Bronchial epithelial cell (primary cell): ENCODE data around the gene BCL11B. TPM values are rescaled to one million over a fixed set of nuclear protein-coding genes. Genes with fewer than 3 reads are reported as not detected.
A peak's percentile ranks its signal among the peaks of the same experiment; 100 is the strongest.

ENCODE experiments used
- DNase-seq: peaks from one replicate; pipeline ENCODE4 v3.0.0-alpha.2; 2010; ENCODE audit warnings: low read depth
- FAIRE-seq: peaks from 2 replicates; lab custom pipeline; 2011; peaks lifted over from hg19 to GRCh38; lab: Jason Lieb, UNC
- H3K27me3 ChIP-seq: 2 replicates; pipeline ENCODE4 v1.5.1; 2011; ENCODE audit warnings: low read length; ENCODE audit not compliant: control insufficient read depth, insufficient read depth
- H3K36me3 ChIP-seq: 2 replicates; pipeline ENCODE4 v1.5.1; 2011; ENCODE audit warnings: low read length; ENCODE audit not compliant: control insufficient read depth, insufficient read depth
- H3K4me3 ChIP-seq: 2 replicates; pipeline ENCODE4 v1.5.1; 2011; ENCODE audit warnings: mild to moderate bottlenecking, low read depth, low read length, control low read depth
- CTCF ChIP-seq: IDR thresholded peaks from 2 replicates; pipeline ENCODE4 v1.5.1; 2011; ENCODE audit warnings: mild to moderate bottlenecking, moderate library complexity, low read length, control low read depth, inconsistent platforms; ENCODE audit not compliant: insufficient read depth, severe bottlenecking
- total RNA-seq: library from RNA; depleted of rRNA; stranded (reverse); fragments of >200 nt; gene quantifications from 2 replicates; pipeline ENCODE4 v1.2.1, GENCODE V29; 2014

BCL11B gene
- total RNA-seq, 1 donor from 2014 or later = 5.3 TPM

DNA sequence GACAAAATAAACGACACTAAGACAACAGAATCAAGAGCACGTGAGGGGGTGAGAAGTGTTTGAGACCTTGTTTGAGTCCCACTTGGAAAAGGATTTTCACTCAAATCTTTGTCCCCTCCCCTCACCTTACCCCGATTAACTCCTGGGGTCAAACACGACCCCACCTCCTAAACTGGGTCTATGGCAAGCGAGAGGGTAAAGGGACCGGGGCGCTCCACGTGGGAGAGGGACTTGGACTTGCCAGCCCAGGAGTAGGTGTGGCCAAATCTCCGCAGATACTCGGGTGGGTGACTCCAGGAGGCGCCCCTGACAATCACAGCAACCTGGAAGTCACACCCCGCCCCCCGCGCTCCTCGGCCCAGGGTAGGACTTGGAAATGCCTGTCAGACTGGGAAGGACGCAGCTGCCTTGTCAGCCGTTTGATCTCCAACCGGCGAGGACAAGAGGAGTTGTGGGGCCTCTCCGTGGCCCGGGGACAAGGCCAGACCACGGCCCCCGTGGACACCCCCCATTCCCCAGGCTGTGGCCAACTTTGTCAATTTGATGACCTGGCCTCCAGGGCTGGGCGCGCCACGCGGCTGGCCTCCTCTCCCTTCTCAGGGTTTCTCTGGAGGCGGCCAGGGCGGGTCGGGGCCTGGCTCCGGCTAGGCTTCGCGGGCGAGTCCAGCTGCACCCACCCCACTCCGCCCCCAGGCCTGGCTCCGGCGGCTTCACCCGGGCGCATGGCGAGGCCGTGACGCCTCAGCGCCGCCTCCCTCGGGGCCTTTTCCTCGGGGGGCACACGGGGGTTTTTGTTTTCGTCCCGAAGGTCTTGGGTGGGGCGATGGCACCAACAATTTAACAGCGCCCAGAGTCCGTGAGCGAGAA is 1.1 kb upstream of the BCL11B start:
- TF ChIP-seq CTCF = no peak
- no peaks in the 10 kb centered on the region for H3K36me3 ChIP-seq
- no peaks in the 10 kb centered on the region for H3K27me3 ChIP-seq
- peak; percentile 35 for DNase-seq
- peak overlapping the region; percentile 72 for H3K4me3 ChIP-seq
- FAIRE-seq = no peak

- TF ChIP-seq CTCF = no peak
- Histone ChIP-seq H3K36me3 (no peaks in the 10 kb centered on the region), H3K27me3 (no peaks in the 10 kb centered on the region), H3K4me3 (peak overlapping the region; percentile 72)
- no peak for FAIRE-seq
- DNase-seq = peak; percentile 22
Measured at GRCh38 chr14:99272632-99272898, 568 bp upstream of the BCL11B start.

DNA sequence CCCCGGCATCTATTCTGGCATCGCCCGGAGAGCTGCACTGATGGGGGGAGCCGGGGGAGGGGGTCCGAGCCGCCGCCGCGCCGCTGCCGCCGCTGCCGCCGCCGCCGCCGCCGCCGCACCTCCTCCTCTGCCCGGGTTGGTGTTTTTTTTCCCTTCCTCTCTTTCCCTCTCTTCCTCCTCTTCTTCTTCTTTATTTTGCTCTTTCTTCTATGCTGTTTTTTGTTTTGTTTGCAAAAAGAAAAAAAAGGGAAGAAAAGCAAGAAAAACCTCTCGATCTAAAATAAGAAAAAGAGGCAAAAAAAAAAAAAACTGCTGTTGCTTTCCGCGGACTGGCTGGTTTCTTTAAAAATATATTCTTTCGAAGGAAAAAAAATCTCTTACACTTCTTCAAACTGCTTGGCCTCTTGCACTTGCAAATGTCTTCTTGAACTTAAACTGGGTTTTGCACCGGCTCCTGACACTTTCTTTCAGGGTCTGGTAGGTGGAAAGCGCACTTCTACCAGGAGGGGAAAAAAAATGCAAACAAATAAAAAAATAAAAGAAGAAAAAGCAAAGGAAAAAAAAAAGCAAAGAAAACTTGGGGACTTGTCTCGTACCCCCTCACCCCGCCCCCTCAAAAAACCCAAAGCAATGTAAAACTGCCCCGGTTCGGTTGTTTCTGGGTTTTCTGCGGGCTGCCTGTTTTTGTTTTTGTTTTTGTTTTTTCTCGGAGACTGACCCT is 616 bp downstream of the BCL11B start:
- no peak for DNase-seq
- no peak for TF ChIP-seq CTCF
- no peak for FAIRE-seq
- peak overlapping the region; percentile 72 for H3K4me3 ChIP-seq
- H3K27me3 ChIP-seq = no peaks in the 10 kb centered on the region
- H3K36me3 ChIP-seq = no peaks in the 10 kb centered on the region

GRCh38 chr14:99270458-99271220 is 1.4 kb downstream of the BCL11B start:
- peak overlapping the region; percentile 72 for H3K4me3 ChIP-seq
- TF ChIP-seq CTCF = no peak
- FAIRE-seq (no peak), DNase-seq (no peak)
- no peaks in the 10 kb centered on the region for H3K27me3 ChIP-seq
- no peaks in the 10 kb centered on the region for H3K36me3 ChIP-seq

DNA sequence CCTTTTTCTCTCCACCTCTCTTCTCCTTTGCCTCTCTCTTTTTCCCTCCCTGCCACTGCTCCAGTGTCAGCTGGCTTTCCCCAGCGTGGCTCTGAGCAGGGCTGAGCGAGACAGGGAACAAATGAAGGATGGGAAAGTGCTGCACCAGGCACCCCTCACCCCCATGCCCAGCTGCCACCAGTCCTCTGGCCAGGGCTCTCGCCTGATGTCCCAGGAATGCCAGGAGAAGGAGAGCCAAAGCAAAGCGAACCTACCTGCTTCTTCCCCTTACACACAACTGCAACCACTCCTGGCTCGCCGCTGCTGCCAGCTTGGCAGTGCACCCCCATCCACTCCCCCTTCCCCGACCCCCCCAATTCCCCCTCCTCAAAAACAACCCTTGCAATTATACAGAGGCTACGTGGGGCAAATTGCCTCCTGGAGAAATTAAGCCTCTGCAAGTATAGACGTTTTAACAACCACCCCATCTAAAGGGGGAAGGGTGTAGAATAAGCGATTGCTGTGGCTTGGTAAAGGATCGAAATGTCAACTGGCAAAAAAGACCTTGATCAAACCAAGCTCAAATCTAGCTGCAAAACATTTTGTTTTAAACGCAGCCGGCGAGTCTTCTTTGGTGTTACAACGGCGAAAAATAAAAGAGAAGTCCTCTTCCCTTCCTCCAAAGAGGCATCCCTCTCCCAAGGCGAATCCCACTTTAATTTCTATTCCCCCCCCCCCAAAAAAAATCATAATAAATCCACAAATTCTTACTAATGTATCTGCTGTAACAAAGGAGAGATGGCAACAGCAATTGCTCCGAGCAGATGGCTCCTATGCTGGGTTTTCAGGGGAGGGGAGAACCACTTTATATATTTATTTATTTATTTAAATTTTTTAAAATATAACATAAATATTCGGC is 2.9 kb downstream of the BCL11B start:
- FAIRE-seq = no peak
- Histone ChIP-seq H3K4me3 (peak overlapping the region; percentile 72), H3K36me3 (no peaks in the 10 kb centered on the region), H3K27me3 (no peaks in the 10 kb centered on the region)
- no peak for TF ChIP-seq CTCF
- no peak for DNase-seq
